NCI-H510A (cell line): ENCODE results near the gene ARMH1.

Source experiments
- DNase-seq: peaks from one replicate; lab custom pipeline; 2025; lab: John Stamatoyannopoulos, UW

The ARMH1 gene

DNA sequence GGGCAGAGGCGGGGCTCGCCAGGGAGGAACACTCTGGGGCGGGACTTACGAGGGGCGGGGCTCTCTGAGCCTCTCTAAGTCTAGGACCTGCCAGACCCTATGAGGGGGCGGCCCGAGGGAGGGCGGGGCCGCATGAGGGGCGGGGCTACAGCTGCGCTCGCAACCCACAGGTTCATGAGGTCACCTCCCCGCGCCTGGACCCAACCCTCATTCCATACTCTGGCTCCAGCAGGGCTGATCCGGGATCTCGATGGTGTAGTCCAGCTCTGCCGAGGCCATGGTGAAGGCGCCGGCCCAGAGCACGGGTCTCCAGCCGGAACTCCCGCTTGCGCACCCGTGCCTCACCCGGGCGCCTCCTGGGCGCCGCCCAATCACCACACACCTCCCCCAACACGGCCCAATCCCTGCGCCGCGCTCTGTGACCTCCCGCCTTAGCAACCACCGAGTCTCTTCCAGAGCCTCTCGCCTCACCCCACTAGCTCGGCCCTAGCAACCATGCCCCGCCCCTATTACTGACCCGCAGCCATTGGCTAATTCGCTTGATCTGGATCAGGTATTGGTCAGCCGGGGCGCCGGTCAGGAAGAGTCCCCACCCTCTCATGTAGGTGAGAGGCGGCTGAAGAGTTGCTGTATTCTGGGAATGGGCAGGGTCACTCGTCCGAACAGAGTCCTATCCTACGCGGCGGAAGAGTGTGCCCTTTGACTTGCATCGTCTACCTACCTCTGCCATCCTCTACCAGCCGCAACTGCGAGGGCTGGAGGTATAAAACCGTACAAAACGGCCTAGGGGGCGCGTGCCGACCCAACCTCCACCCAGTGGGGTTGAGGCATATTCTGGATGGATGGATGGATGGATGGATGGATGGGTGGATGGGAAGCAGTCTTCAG lies at the start of gene ARMH1, which contains the start of gene TMEM53:
TSS of gene ARMH1 (plus strand) at position 602 of the 888 bp plus-strand sequence. CDS start 14,984 bp downstream, outside the sequence.
TSS of gene TMEM53 (minus strand) at position 369 of the 888 bp plus-strand sequence. CDS start at position 279, 90 bp downstream.
- peak; percentile 98 for DNase-seq

DNA sequence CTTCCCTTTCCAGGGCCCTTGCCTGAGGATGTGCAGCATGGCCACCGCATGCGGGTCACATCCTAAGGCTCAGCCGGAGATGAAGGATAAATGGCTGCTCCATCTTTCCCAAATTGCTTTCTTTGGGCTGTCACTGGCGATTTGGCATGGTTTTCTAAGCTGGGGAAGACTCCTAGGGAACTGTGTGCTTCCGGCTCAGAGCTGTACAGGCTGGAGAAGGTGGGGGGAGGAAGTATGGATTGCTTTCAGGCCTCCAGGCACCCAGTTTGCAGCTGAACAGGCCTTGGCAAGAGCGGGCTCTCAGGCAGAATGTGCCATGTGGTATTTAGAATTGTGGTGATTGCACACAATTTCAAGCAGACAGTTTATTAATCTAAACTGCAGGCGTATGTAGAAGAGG lies 49.2 kb upstream of the ARMH1 start:
- no peak for DNase-seq

DNA sequence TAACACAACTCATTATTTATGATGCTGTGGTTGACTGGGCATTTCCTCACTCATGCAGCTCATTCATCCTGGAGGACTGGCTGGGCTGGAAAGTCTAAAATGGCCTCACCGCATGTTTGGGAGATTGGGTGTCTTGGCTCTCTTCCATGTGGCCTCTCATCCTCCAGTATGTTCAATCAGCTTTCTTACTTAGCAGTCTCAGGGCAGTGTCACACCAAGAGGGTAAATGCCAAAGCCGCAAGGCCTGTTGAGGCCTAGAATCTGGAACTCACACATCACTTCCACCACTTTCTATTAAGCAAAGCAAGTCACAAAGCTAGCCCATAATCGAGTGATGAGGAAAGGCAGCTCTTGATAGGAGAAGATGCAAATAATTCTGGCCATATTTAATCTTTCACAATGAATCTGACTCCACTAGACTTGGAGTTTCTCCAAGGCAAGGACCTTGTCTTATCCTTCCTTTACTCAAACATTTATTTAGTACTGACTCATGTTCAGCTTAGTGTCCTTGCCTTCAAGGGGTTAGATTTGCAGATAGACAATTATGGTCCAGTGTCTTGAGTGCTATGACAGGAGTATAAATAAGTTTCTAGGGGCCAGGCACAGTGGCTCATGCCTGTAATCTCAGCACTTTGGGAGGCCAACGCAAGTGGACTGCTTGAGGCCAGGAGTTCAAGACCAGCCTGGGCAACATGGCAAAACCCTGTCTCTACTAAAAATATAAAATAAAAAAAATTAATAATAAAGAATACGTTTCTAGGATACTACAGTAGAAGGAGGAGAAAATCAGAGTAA lies 45.4 kb upstream of the ARMH1 start:
- DNase-seq, result no peak

DNA sequence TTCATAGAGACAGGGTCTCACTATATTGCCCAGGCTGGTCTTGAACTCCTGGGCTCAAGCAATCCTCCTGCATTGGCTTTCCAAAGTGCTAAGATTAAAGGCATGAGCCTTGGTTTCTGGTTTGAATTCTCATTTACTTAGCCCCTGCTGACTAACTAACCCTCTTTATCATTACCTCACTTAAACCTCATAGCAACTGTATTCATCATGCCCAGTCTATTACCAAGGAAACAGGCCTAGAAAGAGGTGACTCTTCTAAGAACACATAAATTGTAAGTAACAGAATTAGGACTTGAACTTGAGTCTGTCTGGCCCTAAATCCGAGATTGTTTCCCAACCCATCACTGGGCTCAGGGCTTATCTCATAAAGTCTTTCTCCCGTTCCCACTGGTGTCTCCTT lies 44.4 kb upstream of the ARMH1 start:
- no peak for DNase-seq

DNA sequence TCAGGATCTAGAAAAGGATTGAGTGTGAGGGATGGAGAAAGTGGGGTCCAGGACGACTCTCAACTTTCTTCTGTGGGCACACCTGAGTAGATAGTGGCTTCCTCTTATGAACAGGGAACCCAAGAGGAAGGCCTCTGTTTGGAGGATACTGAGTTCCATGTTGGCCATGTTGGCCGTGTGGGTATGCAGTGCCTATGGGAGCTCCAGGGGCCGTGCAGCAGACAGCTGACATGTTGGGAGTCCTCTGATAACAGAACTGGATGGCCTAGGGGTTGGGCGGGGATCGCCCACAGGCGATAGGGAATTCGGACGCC lies 43.2 kb upstream of the ARMH1 start:
- DNase-seq, result no peak

DNA sequence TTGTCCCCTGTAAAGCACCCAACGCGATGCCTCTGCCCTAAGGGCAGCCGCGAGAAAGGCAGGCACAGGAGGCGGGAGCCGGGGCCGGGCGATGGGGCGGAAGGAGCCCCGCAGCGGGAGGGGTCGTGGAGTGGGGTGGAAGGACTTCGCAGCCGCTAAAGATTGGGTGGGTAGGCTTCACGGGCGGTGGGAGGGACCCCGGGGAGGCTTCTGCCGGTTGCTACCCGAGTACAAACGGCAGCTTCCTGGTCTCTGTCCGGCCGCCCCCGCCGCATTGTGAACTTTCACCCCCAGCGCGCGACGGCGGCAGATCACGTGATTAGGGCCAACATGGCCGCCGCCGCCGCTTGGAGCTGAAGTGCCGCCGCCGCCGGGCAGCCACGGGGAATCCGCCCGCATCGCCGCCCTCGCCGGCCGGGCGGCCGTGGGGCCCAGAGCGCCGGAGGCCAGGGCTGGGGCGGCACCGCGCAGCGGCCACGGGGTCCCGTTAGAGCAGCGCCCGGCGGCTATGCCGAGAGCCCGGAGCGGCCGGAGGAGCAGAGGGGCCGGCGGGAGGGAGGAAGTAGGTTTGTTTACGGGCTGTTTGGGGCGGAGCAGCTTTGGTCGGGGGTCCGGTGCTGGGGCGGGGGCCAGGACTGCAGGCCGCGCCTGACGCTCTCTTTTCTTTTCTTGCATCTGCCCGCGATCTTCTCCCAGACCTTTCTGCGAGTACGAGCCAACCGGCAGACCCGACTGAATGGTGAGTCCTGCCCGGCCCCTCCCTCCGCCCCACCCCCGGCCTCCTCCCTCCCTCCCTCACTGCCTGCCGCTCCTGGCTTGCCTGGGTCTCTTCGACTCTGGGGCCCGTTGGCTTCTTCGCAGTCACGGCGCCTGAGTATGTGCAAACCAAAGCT lies 42.6 kb upstream of the ARMH1 start:
- peak; percentile 78 for DNase-seq

DNA sequence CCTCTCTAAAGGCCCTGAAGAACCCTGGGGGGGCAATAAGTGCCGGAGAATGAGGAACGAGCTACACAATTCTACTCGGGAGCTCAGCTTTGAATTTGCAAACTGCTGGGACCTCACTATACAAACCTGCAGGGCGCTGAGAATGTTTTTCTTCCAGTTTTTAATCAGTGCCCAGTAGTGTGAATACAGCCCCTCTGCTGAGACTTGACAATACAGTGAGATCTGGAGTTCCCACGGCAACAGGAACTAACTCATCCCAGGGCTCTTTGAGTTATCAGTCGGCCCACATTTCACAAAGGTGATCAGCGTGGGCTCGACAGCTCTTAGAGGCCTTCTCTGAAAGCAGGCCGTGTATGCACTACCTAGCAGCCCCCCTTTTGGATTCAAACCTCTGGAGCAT lies 41.9 kb upstream of the ARMH1 start:
- no peak for DNase-seq

DNA sequence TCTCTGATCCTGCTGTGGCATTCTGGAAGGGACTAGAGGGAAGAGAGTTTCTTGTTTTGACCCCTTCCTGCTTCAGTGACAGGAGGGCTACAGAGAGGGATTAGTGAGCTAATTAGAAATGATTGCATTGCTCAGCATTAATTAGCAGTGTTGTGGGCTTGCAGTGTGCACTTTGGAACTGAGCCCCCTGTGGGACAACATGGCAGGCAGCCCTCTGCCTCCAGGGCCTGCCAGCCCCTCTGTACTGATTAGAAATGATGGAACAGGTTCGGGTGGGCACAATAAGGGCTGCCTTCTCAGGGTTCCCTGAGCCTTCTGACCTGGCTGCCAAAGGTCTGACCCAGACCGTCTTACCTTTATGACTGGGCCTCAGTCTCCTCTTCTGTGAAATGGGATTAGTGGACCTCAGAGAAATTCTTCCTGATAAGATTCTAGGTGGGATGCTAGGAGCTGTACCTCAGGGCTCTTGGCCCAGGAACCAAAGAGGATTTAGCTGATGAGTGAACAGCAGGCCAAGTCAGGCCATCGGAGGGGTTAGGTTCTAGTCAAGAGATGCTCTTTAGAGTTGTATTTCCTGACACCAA lies 39.8 kb upstream of the ARMH1 start:
- no peak for DNase-seq

DNA sequence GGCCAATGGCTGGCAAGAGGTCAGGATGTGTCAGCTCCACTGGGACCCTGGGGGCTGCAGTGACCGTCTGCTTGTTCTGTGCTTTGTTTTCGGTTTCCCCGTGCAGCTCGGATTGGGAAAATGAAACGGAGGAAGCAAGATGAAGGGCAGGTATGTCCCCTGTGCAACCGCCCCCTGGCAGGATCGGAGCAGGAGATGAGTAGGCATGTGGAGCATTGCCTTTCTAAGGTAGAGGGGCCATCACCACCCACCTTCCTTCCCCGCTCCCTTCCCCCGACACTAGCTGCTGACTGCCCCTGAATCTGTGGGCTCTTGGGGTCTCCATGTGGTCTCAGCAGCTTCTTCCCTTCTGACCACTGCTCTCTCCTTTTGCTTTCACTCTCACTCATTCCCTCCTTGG lies 39.1 kb upstream of the ARMH1 start:
- no peak for DNase-seq

DNA sequence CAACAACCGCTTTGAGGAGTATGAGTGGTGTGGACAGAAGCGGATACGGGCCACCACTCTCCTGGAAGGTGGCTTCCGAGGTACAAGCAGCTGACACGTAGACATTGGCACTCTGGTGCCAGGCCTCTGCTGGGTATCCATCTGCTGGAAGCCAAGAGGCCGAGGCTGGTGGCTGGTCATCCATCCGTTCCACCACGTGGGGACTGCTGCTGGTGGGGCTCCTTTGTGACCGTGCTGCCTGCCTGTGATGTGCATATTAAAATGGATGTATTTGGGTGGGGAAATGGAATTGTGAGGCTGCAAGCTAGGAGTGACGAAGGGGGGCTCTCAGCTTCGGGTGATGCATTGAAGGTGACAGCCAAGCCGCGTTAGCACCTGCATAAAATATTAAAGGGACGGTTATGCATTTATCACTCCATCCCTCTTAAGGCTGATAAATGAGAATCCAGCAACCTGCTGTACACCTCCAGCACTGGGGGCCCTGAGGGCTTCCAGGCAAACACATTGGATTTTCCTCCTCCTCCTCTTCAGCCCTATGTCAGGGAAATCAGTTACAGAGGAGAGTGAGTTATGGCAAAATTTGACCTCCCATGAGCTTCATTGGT lies 38.3 kb upstream of the ARMH1 start:
- DNase-seq, result no peak

DNA sequence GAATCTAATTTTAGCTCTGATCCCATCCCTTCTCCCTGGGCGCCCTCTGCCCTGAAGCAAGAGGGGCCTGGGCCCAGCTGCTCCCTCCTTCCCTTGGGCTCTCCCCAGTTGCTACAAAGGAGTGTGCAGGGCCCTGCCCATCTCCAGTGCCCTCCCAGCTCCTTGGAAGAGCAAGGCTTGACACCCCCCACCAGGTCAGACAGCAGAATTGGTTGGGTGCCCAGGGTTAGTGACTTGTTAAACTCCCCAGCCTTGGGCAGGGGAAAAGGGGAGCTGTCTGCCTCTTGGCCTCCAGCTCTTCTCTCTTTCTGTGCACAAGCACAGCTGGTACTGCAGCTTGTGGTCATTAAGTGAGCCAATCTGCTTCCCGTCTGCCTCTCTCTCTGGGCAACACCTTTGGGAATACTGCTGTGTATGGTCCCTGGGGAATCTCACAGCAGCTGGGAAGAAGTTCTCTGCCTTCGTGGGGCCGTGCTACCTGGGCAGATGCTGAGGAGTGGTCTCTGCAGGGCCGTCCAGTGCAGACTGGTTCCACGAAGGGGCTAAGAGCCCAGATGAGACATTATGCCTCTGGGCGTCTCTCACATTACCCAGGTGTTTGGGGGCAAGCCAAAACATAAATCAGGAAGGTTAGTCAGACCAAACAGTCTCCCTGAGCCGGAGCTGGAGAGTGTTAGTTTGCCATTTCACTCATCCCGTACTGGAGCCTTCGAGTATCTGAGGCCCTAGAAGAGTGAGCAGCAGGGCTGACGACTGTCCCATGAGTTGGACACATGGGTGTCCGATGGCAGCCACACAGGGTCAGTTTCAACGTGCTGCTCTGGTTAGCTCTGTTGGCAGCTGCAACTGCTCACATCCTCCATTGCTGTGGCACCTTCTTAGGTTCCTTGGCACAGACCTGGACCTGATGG lies 37.6 kb upstream of the ARMH1 start:
- DNase-seq, result no peak

DNA sequence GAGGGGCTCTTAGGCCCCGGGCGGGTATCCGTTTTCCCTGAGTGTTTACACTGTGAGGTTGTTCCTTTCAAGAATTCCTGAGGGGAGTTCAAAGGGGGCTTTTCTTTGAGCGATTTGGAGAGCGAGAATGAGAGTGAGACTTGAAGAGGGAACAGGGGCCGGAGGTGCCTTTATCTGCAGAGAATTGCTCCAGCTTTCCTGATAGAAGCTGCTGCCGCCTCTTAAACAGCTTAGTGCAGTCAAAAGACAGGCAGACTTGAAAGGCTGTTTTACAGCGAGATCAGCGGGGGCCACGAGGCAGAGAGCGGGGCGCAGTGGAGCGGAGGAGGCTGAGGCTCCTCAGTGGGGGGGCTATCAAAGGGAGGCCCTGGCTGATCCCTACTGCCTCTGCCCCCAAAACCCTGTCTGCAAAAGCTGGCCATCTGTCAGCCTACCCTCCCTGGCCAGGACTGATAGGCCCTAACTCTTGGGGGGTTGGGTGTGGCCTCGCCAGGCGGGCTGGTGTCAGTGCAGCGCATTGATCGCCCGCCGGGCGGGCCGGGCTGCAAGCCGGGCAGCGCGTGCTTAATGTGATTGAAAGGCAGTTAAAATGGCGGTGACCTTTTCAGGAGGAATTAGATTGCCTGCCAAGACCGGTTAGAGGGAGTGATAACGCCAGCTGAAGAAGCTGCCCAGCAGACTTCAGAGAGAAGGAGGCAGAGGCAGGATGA lies 36.7 kb upstream of the ARMH1 start:
- no peak for DNase-seq

DNA sequence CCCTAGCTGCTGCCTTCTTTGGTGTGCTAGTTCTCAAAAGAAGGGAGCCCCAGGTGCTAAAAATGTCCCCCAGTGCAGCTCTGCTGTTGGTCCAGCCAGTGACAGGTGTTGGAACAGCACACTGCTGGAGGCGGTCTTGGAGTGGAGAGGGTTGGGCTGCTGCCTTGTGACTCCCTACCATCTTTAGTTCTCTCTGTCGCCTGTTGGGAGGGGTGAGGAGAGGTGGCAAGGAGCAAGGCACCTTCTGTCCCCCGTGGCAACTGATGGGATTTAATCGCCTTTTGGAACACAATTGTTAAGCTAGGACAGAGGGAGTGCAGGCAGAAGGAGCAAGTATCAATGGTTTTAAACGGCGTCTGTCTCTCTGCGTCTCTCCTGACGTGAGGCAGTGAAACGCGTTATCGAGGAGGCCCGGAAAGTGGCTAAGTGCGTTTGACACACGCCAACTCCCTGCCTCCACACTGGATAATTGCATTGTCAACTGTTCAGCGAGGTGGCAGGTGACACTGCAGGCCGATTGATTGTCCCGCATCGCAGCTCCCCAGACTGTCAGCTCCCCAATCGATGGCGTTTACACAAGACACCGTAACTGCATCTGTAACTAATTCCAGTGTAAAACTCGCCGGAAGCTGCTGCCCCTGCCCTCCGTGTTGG lies 34.2 kb upstream of the ARMH1 start:
- peak; percentile 63 for DNase-seq

DNA sequence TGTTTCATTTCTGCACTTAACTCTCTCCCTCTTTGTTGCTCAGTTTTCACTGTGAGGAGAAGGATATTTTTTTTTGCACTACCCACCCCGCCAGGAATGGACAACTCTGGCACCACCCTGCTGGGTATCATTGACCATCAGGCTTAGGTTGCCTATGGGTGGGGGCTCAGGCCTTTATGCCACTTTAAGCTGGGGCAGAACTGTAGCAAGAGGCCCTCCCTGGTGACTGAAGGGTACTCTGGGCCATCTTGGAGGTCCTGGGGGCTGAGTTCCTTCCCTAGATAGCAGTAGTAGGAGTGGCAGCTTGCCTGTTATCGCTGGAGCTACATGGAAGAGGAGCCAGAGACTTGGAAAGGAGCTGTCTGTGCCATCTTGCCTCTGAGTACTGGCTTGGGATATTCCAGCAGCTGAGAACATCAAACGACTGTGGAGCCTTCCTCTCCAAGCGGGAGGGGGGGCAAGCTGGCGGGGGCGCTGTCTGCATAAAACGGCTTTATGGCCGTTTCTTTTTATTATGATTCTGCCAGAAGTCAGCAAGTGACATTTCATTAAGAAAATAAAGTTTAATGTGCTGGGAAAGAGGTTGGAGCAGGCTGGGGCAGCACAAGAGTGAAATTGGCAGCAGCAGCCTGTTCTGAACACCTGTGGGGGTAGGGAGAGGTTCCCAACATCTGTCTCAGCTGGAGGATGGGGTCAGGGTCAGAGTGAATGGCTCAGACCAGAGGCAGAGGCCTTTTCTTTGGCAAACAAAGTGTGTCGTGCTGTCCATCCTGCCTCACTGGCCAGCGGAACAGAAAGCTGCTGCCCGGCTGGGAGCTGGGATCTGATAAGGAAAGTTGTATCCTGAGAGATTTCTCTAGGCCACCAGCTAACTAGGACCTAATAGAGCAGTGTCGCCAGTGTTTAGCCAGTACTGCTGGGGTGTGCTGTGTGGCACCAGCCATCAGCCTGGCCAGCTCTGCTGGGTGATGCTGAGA lies 33.1 kb upstream of the ARMH1 start:
- DNase-seq, result no peak

DNA sequence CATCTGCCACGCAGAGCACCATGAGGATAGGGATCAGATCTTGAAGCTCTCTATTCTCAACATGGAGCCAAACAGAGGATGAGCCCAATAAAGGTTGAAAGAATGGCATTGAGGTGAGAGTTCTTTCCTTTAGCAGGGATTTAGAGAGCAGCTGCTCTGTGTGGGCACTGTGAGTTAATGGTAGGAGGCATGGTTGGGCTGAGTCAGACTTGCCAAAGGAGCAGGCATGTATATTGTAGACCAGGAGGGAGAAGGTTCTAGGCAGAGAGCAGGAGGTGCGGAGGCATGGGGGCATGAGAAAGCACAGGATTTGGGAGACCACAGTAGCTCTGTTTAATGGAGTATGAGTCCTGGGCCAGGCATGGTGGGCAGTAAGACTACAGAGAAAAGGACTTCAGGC lies 32.3 kb upstream of the ARMH1 start:
- DNase-seq, result no peak

DNA sequence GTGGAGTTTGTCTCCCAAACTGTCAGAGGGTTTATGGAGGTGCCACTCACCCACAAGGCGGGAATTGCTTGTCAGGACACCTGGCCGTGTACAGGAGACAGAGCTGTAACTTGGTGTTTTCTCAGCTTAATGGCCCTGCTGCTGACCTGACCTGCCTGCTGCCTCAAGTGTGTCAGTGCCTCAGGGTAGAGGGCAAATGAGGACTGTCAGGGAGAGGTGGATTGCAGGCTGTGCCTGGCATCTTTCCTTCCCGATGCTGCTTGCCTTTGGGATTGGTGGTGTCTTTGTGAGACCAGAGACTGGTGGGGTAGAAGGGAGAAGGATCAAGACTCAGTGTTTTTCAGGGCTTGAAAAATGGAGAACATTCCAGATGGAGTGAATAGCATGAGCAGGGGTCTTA lies 31.6 kb upstream of the ARMH1 start:
- no peak for DNase-seq

DNA sequence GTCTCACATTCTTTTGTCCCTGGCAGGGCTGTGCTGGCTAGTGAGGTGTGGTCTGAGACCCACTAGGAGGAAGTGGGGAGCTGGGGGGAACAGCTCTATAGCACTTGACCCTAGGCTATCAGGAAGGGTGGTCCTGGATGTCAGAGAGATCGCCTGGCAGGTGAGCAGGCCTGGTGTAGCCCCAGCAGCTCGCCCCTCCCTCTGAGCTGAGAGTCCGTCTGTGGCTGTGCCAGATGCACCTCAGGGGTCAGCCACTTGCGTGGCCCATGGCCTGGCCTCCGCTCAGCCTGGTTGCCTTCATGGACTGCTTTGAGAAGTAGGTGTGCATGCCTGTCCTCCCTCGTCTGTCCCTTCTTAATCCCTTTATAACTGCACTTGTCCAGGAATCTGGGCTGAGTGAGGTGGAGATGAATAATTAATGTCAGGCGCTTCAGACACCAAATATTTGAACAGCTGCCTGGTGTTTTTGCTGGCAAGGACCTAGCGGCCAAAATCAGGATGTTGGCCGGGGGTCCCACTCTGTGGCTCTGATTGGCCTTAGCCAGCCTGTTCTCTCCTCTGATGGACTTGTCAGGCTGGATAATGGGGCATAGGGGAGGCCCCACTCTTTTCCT lies 30.7 kb upstream of the ARMH1 start:
- DNase-seq, result no peak
